HG02571 (cell line): ENCODE data around the gene COL1A2.

Experiments used
- ATAC-seq: cut with Tn5 transposase; IDR thresholded peaks from one replicate; pipeline ENCODE4 v1.9.1; 2021; ENCODE audit warnings: mild to moderate bottlenecking, moderate library complexity; ENCODE audit not compliant: unreplicated experiment

COL1A2 gene

GRCh38 chr7:94394437-94395140 lies at the start of gene COL1A2:
Gene COL1A2, plus strand, starts transcription at chr7:94394895. Its CDS starts 137 bp downstream, at chr7:94395032.
- no peak for ATAC-seq

GRCh38 chr7:94345907-94346306 lies 48.8 kb upstream of the COL1A2 start:
- no peak for ATAC-seq

- no peak for ATAC-seq
Observed at GRCh38 chr7:94348142-94348541, 46.6 kb upstream of the COL1A2 start.

- ATAC-seq, result no peak
Observed at GRCh38 chr7:94350734-94351133, 44.0 kb upstream of the COL1A2 start.

- no peak for ATAC-seq
Observed at GRCh38 chr7:94351703-94352102, 43.0 kb upstream of the COL1A2 start.

- ATAC-seq, result no peak
Observed at GRCh38 chr7:94352887-94353286, 41.8 kb upstream of the COL1A2 start.

GRCh38 chr7:94354953-94355352 lies 39.7 kb upstream of the COL1A2 start:
- ATAC-seq, result no peak

- ATAC-seq, result no peak
Observed at GRCh38 chr7:94355454-94355853, 39.2 kb upstream of the COL1A2 start.

GRCh38 chr7:94357076-94357475 lies 37.6 kb upstream of the COL1A2 start:
- no peak for ATAC-seq

- no peak for ATAC-seq
Observed at GRCh38 chr7:94360926-94361325, 33.8 kb upstream of the COL1A2 start.

GRCh38 chr7:94362276-94362675 lies 32.4 kb upstream of the COL1A2 start:
- ATAC-seq, result no peak

GRCh38 chr7:94364816-94365215 lies 29.9 kb upstream of the COL1A2 start:
- no peak for ATAC-seq

GRCh38 chr7:94366163-94366562 lies 28.5 kb upstream of the COL1A2 start:
- no peak for ATAC-seq

GRCh38 chr7:94366832-94367231 lies 27.9 kb upstream of the COL1A2 start:
- no peak for ATAC-seq

GRCh38 chr7:94367949-94368348 lies 26.7 kb upstream of the COL1A2 start:
- no peak for ATAC-seq

GRCh38 chr7:94368371-94368791 lies 26.3 kb upstream of the COL1A2 start:
- ATAC-seq, result no peak

GRCh38 chr7:94374231-94374630 lies 20.5 kb upstream of the COL1A2 start:
- ATAC-seq, result no peak

GRCh38 chr7:94374721-94375566 lies 19.8 kb upstream of the COL1A2 start:
- no peak for ATAC-seq

- no peak for ATAC-seq
Observed at GRCh38 chr7:94375691-94376090, 19.0 kb upstream of the COL1A2 start.

GRCh38 chr7:94376281-94376680 lies 18.4 kb upstream of the COL1A2 start:
- ATAC-seq, result no peak

- no peak for ATAC-seq
Observed at GRCh38 chr7:94378356-94378755, 16.3 kb upstream of the COL1A2 start.

GRCh38 chr7:94380264-94380663 lies 14.4 kb upstream of the COL1A2 start:
- no peak for ATAC-seq
